NCI-H2196 treated with DMSO at 0.1 percent for 48 hours (cell line): ENCODE results near the gene ADAMTS15.

Source experiments
- DNase-seq: peaks from one replicate; lab custom pipeline; 2025; ENCODE audit not compliant: unreplicated experiment; lab: John Stamatoyannopoulos, UW

The ADAMTS15 gene

GRCh38 chr11:130510407-130511006 is 62.1 kb downstream of the ADAMTS15 start:
- peak; percentile 4 for DNase-seq

DNA sequence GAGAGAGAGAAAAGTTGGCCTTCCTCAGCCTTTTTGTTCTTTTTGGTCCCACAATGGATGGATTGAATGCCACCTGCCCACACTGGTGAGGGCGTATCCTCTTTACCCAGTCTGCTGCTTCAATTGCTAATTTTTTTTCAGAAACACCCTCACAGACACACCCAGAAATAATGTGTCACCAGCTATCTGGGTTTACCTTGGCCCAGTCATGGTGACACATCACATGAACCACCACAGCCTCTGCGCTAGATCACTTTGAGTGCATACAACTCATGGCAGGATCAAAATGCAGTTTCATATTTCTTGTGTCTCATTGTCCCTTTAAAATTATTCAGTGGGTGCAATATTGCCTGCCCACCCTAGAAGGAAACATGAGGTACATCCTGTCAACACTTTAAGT is 63.3 kb downstream of the ADAMTS15 start:
- DNase-seq: no peak

DNA sequence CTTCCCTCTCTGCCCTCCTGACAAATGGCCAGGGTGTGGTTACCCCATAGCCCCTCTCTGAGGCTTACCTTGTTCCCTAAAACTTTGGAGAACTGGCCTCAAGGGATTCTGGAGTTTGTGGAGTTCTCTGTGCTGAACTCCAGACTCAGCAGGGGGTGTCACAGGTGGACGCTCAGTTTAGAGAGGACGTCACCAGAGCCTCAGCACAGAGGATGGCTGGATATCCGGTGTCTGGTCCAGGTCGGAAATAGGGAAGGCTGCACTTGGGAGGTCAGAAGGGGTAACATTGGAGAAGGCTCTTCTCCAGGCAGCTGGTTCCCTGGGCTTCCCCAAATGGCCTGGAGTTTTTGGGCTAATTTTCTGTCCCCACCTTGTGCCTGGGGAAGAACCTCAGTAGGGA is 64.2 kb downstream of the ADAMTS15 start:
- no peak for DNase-seq

- DNase-seq: peak; percentile 33
Observed at GRCh38 chr11:130513132-130513531, 64.7 kb downstream of the ADAMTS15 start.

GRCh38 chr11:130514316-130514715 is 65.9 kb downstream of the ADAMTS15 start:
- no peak for DNase-seq

DNA sequence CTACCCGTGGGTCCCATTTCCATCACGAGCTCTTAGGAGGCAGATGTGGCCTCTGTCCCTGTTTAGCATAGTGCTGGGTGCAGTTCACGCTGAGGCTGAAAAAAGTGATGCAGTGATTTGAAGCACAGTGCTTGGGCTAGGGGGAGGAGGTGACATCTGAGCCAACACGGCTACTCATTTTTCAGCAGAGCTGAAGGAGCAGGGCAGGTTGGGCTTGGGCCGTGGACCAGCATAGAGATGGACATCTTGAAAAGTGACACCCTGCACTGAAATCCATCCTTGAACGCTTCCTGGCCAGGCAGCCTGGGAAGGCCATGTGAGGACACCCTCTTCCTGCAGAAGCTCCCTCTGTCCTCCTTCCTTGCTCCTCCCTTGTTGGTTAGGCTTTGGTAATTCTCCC is 66.4 kb downstream of the ADAMTS15 start:
- DNase-seq: no peak

GRCh38 chr11:130515829-130516553 is 67.5 kb downstream of the ADAMTS15 start:
- no peak for DNase-seq

- no peak for DNase-seq
Observed at GRCh38 chr11:130516554-130517505, 68.4 kb downstream of the ADAMTS15 start.

GRCh38 chr11:130518164-130518680 is 69.8 kb downstream of the ADAMTS15 start:
- DNase-seq: no peak

- DNase-seq: no peak
Observed at GRCh38 chr11:130519128-130519932, 70.9 kb downstream of the ADAMTS15 start.

- no peak for DNase-seq
Observed at GRCh38 chr11:130520271-130520671, 71.8 kb downstream of the ADAMTS15 start.

- no peak for DNase-seq
Observed at GRCh38 chr11:130522284-130522961, 74.0 kb downstream of the ADAMTS15 start.

DNA sequence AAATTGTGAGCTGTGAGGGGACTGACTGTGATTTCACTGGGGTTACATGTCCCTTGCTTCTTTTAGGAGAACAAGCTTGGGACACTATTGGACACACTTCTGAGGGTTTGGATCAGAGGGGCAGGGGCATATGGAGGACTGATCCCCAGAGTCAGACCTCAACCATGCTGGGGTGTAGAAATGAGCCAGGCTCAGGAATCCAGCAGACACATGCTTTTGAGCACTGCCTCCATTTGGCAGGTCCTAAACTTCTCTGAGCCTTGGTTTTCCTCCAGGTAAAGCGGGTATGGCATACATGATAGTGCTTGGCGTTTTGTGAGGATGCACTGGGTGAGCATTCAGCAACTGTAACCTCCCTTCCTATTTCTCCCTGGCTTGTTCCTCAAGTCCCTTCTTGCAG is 74.7 kb downstream of the ADAMTS15 start:
- DNase-seq: no peak

DNA sequence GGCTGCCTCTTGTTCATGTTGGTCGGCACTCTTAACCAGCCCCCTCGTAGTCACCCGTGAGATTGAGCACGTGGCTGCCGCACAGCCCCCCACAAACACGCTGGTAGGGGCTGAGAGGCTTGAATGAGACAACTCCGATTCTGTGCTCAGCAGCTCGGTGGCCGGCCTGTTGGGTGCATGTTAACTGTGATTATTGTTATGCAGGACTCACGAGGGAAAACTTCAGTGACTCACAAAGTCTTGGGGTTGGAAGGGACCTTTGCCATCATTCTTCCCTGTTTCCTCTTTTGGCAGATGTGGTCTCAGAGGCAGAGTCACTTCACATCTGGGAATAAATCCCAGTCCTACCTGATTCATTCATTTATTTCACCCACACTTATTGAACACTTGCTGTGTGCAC is 75.2 kb downstream of the ADAMTS15 start:
- no peak for DNase-seq

DNA sequence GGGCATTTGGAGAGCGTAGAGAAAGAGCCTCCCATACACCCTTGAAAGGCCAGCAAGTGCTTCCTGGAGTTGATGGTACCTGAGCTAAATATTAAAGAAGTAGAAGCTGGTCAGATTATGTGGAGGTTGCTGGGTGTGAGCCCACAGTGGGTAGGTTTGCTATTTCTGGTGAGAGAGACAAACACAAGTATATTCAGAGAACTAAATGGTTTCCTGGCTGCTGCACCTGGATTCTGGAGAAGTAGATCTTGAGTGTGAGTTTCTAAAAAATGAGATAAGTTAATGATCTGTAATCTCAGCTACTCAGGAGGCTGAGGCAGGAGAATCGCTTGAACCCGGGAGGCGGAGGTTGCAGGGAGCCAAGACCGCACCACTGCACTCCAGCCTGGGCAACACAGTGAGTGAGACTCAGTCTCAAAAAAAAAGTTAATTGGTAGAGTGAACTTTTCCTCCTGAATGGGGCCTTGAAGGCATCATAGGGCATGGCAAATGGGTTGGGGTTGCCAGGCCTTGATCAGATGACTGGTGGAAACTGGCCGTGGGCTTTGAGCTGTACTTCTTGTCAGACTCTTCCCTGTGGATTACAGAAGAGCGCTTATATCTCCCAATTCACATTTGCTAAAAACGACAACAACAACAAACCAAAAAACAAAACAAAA is 75.8 kb downstream of the ADAMTS15 start:
- no peak for DNase-seq

- DNase-seq: no peak
Observed at GRCh38 chr11:130525307-130525706, 76.9 kb downstream of the ADAMTS15 start.
